NCI-H1048 (cell line): ENCODE results near the gene HABP2.

Experiments used
- DNase-seq: peaks from one replicate; lab custom pipeline; 2025; lab: John Stamatoyannopoulos, UW

Gene HABP2

DNA sequence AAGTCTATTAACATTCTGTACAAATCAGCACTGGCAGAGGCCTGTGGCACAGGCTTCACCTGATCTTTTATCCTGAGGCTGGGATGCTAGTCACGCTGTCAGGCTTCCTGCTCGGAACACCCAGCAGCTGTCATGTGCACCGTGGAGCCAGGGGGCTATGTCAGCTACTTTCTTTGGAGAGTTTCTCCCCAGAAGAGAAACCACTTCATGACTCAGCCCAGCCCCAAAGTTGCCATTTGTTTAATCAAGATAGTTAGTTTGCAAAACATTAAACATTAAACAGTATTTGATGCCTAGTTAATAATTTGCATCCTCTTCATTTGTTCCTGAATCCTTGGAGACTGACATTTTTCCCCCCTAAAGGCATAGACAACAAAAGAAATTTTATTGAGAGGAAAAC lies at the start of gene HABP2:
TSS of gene HABP2 (plus strand) at position 353 of the 400 bp plus-strand sequence. CDS start 69 bp downstream, outside the sequence.
- DNase-seq, result no peak

DNA sequence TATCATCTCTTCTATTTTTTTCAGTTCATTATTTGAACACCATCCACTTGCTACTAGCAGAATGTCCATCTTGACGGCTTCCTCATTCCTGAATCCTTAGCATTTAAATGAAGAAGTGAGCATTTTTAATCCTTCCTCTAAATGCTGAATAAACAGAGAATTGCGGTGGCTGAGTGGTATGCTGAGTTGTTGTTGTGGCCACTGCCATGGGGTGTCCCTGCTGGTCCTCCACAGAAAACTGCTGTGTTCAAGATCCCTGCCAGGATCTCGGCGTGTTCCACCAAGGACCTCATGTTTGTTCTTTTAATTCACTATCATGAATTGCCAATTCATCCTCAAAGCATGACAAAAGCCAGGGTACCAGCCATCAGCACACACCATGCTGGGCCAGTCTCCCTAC lies 48.9 kb upstream of the HABP2 start:
- DNase-seq, result no peak

DNA sequence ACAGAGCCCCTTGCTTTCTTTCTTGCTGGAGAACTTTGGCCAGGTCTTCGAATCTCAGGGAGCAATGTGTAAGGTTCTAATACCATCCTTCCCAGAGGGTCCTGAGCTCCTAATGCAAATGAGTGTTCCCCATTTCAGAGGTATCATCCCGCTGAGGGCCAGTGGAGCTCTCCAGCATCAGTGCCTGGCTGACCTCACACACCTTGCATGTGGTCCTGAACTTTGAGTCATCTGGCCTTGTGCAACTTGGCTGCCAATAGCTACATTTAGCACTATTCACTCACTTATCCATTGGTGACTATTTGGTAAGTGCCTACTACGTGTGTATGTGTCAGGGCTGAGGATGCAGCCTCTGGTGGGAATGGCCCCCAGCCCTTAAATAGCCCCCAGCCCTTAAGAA lies 48.4 kb upstream of the HABP2 start:
- DNase-seq, result no peak

DNA sequence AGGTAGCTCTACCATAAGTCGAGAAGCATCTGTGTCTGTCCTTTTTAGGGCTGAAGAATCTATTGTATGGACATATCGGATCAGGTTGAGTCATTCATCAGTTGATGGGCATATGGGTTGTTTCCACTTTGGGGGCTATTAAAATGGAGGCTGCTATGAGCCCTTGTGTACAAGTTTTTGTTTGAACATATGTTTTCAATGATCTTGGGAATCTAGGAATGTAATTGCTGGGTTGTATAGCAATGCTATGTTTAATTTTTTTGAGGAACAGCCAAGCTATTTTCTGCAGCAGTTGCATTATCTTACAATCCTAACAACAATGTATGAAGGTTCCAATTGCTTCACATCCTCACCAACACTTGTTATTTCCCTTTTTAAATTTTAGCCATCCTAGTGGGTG lies 46.4 kb upstream of the HABP2 start:
- no peak for DNase-seq

DNA sequence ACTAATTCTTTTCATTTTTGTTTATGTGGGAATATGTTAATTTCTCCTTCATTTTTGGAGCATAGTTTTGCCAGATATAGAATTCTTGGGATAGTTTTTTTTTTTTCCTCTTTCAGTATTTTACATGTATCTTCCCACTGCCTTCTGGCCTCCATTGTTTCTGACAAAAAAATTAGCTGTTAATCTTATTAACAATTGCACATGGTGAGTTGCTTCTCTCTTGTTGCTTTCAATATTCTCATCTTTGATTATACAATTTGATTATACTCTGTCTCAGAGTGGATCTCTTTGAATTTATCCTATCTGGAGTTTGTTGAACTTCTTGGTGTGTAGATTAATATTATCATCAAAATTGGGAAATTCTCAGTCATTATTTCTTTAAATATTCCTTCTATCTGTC lies 41.4 kb upstream of the HABP2 start:
- DNase-seq, result no peak

DNA sequence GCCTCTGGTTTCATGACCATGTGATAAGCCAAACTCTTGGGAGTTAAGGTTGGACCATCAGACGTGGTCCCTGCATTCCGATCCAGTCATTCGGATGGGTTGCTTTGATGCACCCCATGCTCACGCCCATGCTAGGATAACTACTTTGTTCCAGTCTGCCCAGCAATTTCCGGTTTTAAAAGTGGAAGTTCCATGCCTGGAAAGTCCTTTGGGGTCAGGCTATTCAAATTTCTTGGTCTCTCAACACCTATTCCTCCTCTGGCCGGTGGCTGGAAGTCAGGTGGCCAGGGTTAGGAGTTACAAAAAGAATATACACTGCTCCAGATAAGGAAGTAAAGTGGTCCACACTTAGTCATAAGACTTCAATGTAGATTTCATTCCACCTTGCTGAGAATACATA lies 37.7 kb upstream of the HABP2 start:
- DNase-seq, result no peak

DNA sequence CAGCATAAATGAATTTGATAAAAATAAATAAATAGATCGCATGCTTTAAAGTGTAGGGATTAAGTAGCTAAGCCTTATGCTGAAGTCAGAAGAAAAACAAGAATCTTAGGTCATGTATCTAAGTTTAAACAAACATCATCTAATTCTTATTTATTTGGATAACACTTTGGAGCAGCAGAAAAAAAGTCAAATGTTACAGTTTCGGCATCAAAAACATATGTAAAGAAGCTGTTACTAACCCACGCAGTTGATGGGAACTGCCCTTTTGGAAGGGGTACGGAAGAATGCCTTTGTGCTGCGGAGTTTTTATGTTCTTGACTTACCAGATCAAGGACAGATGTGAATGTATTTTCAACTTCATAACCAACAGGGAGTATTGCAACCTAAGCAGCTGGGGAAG lies 37.3 kb upstream of the HABP2 start:
- no peak for DNase-seq

DNA sequence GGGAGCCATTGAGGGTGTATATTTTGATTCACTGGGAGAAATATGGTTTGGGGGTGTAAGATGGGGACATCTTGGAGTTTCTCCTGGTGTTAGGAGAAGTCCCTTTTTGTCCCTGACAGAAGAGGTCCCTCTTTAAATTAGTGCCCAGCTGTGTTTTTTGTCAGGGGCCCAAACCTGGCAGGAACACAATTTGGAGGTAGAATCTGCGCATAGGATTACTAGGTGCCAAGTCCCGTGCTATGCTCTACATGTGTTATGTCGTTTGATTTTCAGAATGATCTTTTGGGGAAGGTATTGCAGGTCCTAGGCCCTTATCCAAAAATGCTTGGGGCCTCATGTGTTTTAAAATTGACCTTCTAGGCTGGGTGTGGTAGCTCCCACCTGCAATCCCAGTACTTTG lies 36.8 kb upstream of the HABP2 start:
- no peak for DNase-seq

DNA sequence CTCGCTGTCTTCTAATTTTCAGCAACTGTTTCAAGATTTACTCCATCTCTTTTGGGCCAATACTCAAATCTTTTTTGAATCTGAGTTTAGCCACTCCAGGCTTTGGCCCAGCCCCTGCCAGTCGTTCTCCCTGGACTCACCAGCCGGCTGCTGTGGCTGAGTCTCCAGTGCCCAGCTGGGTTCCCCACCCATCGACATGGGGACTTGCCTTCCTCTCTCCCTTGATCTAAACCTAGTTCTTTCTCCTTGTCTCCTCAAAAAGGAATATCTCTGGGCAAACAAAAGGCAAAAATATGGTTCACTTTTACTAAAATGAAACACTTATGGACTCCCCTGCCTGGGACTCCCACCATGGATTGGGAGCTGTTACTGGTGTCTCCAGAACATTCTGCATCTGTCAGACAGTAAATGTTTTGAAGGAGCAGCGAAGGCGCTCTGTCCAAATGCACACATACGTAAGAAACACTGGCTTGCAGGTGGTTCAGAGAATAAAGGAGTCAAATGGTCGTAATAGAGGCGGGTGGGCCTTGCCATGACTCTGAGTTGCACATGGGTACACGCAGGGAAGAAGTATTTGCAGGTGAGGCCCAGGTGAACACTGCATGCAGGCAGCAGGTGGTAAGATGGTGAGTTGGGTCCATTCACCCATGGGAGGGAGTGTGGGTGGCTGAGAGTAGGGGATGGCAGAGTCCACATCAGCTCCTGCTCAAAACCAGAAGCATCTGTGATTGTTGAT lies 35.5 kb upstream of the HABP2 start:
- DNase-seq, result no peak

DNA sequence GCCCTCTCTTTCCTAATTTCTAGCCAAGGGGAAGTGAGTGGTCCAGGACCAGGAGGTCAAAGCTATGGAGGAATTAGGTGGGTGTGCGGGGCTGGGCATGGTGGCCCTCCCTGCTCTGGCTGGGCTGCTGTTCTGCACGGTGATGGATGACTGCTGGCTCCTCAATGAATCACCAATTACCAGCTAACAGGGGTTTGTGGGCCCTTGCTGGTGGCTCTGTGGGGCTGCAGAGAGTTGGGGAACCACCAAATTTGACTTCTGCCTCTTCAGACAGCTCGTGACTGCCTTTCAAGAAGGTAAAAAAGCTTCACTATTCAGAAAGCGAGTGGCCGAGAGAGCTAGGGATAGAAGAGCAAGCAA lies 35.0 kb upstream of the HABP2 start:
- DNase-seq, result no peak

DNA sequence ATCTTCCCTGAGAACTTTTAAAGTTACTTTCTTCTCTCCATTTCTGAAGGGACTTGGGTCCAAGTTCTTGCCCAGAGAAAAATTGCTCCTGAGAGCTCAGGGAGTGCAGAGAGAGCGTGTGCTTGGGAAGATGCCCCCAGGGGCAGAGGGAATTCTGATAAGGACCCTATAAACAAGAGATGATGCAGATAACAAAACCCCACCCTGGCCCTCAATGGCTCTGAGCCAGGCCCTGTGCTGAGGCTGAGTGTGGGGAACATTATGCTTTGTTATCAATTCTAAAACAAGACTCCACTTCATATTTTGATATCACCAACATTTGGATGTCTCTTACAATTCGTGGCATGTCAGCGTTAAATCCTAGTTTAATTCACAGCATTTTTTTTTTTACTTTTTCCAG lies 34.4 kb upstream of the HABP2 start:
- DNase-seq, result no peak

DNA sequence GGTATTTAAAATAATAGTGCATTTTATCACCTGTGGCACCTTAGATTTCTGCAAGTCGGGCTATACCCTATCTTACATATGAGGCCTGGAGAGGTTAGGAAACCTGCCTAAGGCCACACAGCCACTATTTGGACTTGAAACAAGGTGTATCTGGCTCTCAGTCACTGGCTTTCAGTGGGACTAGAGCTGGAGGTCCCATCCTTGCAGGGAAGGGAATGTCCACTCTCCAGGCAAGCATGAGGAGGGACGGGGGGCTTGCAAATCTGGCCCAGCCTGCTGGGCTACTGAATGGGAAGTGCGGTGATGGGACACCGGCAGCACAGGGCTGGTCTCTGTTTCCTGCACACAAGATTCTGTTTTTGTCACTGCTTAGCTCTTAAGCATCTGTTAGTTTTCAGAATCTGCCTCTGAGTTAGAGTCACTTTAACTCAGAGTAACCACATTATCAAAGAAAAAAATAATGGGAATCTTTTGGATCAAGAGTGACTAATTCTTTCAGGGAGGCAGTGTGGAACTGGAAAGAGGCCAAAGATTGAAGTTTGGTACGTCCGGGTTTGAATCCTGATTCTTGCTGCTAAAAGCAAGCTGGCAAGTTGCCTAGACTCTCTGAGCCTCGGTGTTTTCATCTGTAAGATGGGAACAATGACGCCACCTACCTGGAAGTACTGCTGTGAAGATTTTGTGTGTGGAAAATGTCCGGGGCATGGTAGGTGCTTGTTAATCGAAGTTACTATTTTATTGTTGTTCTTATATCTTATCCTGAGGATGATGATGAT lies 33.8 kb upstream of the HABP2 start:
- DNase-seq, result no peak

DNA sequence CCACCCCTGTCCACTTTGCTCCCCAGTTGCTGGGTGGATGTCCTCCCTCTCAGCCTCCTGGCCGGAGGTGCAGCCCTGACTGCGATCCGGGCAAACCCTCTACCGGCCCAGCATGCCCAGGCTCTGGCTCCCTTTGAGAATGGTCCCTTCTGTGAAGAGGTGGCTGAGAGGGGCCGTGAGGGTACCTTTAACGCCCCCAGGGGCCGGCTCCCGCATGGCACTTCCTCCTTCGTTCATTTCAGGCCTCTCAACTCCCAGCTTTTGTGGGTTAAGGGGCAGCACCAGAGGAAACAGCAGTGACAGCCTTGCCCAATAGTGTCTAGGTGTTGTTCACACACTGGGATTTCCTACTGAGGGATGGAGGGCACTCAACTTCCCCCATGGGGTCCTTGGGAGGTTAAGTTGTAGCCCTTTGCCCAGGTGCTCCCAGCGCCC lies 33.2 kb upstream of the HABP2 start:
- DNase-seq, result no peak

DNA sequence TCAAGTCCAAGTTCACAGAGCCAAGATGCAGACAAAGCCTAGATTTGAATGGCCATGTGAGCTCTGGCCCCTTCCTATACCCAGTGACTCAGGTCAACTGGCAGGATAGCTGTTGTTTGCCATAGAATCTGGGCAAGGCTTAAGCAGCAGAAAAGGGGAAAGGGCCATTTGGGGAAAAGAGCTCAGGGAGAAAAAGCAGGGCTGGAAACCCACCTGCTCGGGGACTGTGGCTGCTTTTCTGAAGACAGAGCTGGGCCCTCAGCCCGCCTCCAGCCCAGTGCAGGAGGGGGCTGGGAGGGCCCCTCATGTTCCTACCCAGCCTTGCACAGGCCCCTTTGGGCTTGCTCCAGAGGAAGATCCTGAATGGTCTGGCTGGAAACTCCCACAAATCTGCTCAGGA lies 32.6 kb upstream of the HABP2 start:
- DNase-seq, result no peak

DNA sequence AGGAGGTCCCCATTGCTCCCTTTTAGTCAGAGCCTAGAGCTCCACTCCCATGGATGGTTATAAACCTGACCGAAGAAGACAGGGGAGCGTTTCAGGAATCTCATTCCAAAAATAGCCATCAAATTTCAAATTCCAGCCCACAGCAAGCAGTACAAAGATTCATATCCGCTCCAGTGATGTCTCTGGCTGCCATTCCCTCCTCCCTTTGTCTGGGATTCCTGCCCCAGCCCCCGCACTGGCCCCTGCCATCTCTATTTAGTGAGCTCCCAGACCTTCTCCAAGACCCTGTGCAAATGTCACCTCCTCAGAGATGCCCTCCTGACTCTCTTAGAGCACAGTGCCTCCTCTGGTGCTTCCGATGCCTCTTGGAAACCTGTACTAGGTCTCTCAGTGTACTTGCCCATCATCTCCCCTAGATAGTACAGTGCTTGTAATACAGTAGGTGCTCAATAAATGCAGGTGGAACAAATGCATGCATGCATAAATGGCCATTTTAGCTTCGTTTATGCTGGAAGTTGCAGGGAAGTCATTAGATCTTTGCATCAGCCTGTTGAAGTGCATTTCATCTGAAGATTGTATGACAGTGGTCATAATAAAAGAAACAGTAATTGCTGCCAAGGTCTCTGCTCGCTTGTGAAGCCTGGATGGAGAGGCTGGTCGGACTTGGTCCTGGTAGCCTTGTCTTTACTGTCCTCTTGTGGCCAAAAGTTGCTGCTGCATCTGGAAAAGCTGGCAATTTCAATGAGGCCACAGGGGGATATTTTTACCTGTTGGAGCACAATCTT lies 32.0 kb upstream of the HABP2 start:
- DNase-seq, result no peak

DNA sequence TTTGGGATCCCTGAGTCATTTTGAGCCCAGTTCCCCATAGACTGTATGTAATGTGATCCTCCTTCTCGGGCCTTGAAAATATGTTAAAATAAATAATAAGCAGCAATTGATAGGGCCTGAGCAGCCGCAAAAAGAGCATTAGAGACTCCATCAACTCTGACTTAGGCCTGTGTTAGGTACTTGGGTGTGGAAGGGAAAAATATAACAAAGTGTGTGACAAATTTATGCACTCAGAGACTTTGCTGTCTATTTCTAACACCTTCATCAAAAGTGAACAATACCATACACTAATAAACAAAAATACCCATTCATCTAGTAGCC lies 31.4 kb upstream of the HABP2 start:
- DNase-seq, result no peak

DNA sequence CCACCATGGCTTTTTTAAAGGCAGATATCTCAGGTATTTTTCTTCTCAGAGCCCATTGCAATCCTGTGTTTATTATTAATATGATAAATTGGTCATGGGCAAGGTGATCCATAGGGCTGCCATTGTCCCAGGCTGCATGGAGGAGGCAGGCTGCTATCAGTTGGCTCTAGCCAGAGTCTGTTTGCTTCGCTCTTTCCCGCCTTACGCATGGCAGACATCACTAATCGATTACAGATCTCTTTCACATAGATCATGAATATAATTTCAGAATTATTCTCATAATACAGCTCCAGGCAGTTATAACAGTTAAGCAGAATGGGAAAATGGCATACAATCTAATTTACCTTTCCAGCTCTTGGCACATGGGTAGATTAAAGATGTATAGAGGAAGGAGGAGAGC lies 30.4 kb upstream of the HABP2 start:
- DNase-seq, result no peak

DNA sequence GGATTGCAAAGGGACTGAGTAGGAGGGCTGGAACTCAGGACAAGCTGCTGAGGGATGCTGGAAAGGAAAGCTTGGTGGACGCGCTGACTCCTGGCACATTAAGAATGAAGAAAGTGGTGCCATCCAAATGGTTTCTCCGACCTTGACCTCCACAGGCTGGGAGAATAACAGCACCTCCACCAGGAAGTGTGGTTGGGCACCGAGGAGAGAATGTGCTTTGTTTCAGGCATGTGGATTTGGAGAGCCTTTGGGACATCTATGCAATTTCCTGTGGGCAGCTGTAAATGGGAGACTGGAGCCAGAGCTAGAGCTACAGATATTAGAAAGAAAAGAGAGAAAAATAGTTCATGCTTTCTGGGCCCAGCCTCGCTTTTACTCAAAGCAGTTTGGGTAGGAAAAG lies 29.8 kb upstream of the HABP2 start:
- no peak for DNase-seq

DNA sequence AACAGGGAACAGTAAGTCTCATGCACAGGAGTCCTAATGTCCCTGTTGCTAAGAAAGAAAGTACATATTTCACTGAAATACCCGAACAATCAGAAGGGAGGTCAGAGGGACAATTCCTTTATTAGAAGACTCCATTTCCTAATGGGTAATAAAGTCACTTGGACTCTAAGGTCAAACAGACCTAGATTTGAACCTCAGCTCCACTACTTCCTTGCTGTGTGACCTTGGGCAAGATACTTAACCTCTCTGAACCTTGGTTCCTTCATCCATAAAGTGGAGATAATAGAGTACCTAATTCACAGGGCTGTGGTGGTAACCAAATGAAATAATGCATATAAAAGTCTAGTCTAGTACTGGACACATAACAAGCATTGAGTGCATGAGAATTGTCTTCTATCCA lies 29.2 kb upstream of the HABP2 start:
- DNase-seq, result no peak

DNA sequence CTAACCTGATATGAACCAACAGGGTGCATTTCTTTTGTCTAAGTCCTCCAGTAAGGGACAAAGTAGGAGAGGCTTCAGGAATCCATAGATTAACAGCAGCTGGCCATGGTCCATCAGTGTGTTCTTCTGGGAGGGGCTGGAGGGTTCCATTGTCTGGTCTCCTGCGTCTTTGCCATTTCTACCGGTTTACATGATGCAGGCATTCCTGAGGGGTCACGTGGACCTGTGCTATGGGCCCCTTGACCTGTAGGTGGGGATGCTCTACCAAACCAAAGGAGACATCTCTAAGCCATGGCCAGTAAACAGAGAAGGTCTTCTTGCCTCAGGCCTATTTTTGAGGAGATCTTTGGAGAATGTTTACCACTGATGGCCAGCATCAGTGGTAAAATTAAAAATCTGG lies 28.7 kb upstream of the HABP2 start:
- no peak for DNase-seq

DNA sequence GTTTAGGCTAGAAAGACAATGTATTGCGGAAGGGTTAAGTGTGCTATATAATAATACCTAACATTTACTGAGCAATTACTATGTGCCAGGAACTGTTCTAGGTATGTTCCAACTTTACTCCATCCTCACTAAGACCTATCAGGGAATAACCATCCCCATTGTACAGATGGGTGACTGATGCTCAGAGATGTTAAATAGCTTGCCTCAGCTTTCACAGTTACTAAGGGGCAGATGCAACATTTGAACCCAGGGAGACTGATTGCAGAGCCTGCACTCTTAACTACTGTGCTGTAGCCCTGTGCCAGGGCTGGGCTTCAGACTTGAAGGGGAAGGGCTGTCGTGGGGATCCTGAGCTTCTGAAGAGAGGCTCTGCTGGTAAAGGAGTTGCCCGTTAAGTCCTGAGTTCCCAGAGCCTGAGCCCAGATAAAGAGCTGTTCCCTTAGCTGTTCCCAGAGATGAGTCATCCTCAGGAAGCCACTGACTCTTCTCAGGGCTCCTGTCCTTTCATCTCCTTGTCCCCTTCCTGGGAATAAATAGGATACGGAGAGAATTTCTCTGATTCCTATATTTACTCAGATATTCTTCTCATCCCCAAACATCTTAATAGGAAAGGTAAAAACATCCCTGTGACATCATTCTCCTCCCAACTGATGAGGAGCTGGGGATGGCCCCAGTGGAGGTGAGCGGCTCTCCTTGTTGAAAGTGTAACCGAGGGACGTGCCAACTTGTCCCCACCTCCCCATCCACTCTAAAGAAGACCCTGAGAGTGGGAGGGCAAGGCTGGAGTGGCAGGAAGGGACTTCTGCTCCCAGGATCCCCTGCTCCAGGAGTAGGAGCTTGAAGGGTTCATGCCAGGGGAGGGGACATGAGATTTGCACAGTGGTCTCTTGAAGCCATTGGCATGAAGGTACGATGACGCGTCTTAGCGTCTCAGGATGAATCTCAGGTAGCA lies 28.0 kb upstream of the HABP2 start:
- no peak for DNase-seq

DNA sequence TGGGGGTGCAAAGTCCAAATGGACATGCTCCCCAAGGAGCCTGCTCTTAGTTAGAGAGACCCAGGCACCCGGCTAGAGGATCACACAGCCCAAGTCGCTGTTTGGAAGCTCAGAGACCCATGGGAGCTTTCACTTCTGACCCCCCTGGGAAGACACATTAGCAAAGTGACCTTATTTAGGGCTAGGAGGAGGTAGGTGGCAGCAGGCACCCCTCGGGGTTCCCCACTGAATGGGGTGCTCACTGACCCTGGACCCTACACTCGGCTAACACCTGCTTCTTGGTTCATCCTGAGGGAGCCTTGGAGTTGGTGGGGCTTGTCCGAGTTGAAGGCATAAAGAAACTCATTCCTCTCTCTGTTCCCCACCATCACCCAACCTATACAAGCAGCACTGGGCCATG lies 27.1 kb upstream of the HABP2 start:
- no peak for DNase-seq
